ENCODE measurements around the gene C3orf80. TPM values are rescaled to one million over a fixed set of nuclear protein-coding genes. Genes with fewer than 3 reads are reported as not detected.
"Not testable (repeated sequence)": the region's sequence is repeated elsewhere in the genome, so short reads cannot be mapped to it uniquely, and the experiment has no call there.

The C3orf80 gene
- total RNA-seq, 1 experiment from 2014 or later, result 3.0 TPM

DNA sequence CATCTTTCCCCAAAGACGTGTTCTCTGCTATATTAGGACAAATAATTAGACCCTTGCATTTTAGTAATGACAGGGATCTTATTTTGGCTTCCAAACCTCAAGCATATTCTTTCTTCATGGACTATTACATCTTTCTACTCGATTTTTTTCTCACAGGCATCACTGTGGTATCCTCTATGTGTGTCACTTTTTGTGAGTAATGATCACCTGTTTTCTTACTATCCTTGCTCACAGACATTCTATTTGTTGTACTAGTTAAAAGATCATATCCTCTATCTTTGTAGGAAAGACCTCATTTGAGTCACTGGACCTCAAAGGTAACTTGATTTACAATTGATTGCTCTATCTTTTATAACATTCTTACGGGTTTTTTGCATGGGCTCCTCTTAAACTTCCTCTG, 6.8 kb downstream of the C3orf80 start:
- H3K9me3 Mint-ChIP-seq (ENCODE audit: low read depth, unreplicated experiment), result no peaks in the 10 kb centered on the region
- no peak overlapping the region for H3K4me3 Mint-ChIP-seq (ENCODE audit: low read depth, unreplicated experiment)
- no peaks in the 10 kb centered on the region for H3K36me3 Mint-ChIP-seq (ENCODE audit: insufficient read depth, unreplicated experiment)
- TF ChIP-seq, protein P1, sequence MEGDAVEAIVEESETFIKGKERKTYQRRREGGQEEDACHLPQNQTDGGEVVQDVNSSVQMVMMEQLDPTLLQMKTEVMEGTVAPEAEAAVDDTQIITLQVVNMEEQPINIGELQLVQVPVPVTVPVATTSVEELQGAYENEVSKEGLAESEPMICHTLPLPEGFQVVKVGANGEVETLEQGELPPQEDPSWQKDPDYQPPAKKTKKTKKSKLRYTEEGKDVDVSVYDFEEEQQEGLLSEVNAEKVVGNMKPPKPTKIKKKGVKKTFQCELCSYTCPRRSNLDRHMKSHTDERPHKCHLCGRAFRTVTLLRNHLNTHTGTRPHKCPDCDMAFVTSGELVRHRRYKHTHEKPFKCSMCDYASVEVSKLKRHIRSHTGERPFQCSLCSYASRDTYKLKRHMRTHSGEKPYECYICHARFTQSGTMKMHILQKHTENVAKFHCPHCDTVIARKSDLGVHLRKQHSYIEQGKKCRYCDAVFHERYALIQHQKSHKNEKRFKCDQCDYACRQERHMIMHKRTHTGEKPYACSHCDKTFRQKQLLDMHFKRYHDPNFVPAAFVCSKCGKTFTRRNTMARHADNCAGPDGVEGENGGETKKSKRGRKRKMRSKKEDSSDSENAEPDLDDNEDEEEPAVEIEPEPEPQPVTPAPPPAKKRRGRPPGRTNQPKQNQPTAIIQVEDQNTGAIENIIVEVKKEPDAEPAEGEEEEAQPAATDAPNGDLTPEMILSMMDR (IDR thresholded peaks at IDR 0.05; ENCODE audit: unreplicated experiment), result no peak
- no peaks in the 10 kb centered on the region for H3K4me1 Mint-ChIP-seq (ENCODE audit: low read depth, unreplicated experiment)
- CTCF ChIA-PET, result no interaction called here
- no peaks in the 10 kb centered on the region for H3K27me3 Mint-ChIP-seq (ENCODE audit: unreplicated experiment)
- DNase-seq, result no peak
- intact Hi-C loops (cut with micrococcal nuclease; ENCODE audit: unreplicated experiment), result no loop called here
- BruUV-seq (replicated peaks), result no TSS peak
- no peak overlapping the region for H3K27ac Mint-ChIP-seq (ENCODE audit: unreplicated experiment)

DNA sequence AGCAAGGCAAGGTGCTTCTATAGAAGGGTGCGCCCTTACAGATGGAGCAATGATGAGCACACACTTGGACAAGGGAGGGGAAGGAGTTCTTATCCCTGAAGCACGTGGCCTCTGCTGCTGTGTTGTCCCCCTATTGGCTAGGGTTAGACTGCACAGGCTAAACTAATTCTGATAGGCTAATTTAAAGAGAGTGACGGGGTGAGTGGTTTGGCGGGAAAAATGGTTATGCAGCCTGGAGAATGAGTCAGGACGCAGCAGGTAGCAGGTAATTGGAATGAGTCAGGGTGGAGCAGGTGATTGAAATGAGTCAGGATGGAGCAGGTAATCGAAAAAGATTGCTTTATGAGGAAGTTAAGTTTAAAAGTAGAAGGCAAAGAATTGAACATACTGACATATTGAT, 15.5 kb downstream of the C3orf80 start:
- Mint-ChIP-seq H3K9me3 (ENCODE audit: low read depth, unreplicated experiment) (peaks cover 10% of the 10 kb centered on the region), H3K4me1 (ENCODE audit: low read depth, unreplicated experiment) (peaks cover 34% of the 10 kb centered on the region), H3K36me3 (ENCODE audit: insufficient read depth, unreplicated experiment) (peaks cover 14% of the 10 kb centered on the region), H3K27ac (ENCODE audit: unreplicated experiment) (peak overlapping the region; percentile 45)
- TF ChIP-seq, protein P1 (IDR thresholded peaks at IDR 0.05; ENCODE audit: unreplicated experiment), result peak; percentile 29
- CTCF ChIA-PET; H3K4me3 Mint-ChIP-seq (ENCODE audit: low read depth, unreplicated experiment); intact Hi-C loops (cut with micrococcal nuclease; ENCODE audit: unreplicated experiment); BruUV-seq (replicated peaks); H3K27me3 Mint-ChIP-seq (ENCODE audit: unreplicated experiment): not testable (repeated sequence)
- DNase-seq, result peak; percentile 69

DNA sequence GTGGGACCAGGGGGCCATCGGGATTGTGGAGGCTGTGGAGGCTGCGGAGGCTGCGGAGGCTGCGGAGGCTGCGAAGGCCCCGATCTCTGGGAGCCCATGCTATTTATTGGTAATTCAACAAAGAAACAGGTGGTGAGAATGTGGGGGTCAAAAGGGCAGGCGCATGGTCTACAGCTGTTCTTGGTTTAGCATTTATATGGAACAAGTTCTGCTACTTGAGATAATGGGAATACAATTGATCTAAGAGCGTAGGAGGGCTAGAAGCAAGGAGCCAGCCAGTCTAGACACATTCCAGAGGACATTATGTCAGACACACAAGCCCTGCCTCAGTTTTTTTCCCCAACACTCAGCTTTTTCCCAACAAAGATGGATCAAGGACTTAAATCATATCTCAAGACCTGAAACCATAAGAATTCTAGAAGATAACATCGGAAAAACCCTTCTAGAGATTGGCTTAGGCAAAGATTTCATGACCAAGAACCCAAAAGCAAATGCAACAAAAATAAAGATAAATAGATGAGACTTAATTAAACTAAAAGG, 20.1 kb downstream of the C3orf80 start:
- DNase-seq, result peak; percentile 64
- TF ChIP-seq, protein P1 (IDR thresholded peaks at IDR 0.05; ENCODE audit: unreplicated experiment), result no peak
- intact Hi-C loops (cut with micrococcal nuclease; ENCODE audit: unreplicated experiment), result no loop called here
- no peaks in the 10 kb centered on the region for H3K27me3 Mint-ChIP-seq (ENCODE audit: unreplicated experiment)
- H3K27ac Mint-ChIP-seq (ENCODE audit: unreplicated experiment), result peak overlapping the region; percentile 68
- peaks cover 10% of the 10 kb centered on the region for H3K9me3 Mint-ChIP-seq (ENCODE audit: low read depth, unreplicated experiment)
- peaks cover 14% of the 10 kb centered on the region for H3K36me3 Mint-ChIP-seq (ENCODE audit: insufficient read depth, unreplicated experiment)
- no TSS peak for BruUV-seq (replicated peaks)
- CTCF ChIA-PET, result interaction anchor here (0.5 kb wide), 1 partner anchor 469 kb away, joined by 4 read pairs; no protein-coding TSS in a partner anchor
- peaks cover 35% of the 10 kb centered on the region for H3K4me1 Mint-ChIP-seq (ENCODE audit: low read depth, unreplicated experiment)
- peak overlapping the region; percentile 13 for H3K4me3 Mint-ChIP-seq (ENCODE audit: low read depth, unreplicated experiment)

DNA sequence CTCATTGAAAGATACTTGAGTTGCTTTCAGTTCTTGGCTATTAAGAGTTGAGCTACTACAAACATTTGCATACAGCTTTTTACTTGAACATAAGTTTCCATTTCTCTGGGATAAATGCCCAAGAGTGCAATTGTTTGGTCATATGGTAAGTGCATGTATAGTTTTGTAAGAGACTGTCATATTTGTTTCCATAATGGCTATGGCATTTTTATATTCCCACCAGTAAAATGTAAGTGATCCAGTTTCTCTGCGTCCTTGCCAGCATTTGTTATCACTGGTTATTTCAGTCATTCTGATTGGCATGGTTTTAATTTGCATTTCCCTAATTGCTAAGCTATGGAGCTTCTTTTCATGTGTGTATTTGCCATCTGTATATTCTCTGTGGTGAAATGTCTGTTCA, 22.5 kb downstream of the C3orf80 start:
- H3K9me3 Mint-ChIP-seq (ENCODE audit: low read depth, unreplicated experiment), result peaks cover 4% of the 10 kb centered on the region
- CTCF ChIA-PET, result no interaction called here

More for the DNA sequence above, 22.5 kb downstream of the C3orf80 start:
- TF ChIP-seq, protein P1 (IDR thresholded peaks at IDR 0.05; ENCODE audit: unreplicated experiment), result no peak
- H3K36me3 Mint-ChIP-seq (ENCODE audit: insufficient read depth, unreplicated experiment), result peaks cover 8% of the 10 kb centered on the region
- BruUV-seq (replicated peaks), result no TSS peak
- no peak overlapping the region for H3K27ac Mint-ChIP-seq (ENCODE audit: unreplicated experiment)
- H3K4me1 Mint-ChIP-seq (ENCODE audit: low read depth, unreplicated experiment), result peaks cover 18% of the 10 kb centered on the region
- intact Hi-C loops (cut with micrococcal nuclease; ENCODE audit: unreplicated experiment), result no loop called here
- no peak for DNase-seq
- no peak overlapping the region for H3K4me3 Mint-ChIP-seq (ENCODE audit: low read depth, unreplicated experiment)
- H3K27me3 Mint-ChIP-seq (ENCODE audit: unreplicated experiment), result no peaks in the 10 kb centered on the region
